Measurements from ENCODE around the gene BCKDHA. TPM values are rescaled to one million over a fixed set of nuclear protein-coding genes. Genes with fewer than 3 reads are reported as not detected.
A peak's percentile ranks its signal among the peaks of the same experiment; 100 is the strongest.

BCKDHA gene
- total and polyA plus RNA-seq, 9 of the 15 experiments (the other 6 are each of a cell fraction or from before 2014, with no cell fraction given): 4.5 to 52.5 (median 14.1) TPM

GRCh38 chr19:41351339-41352245 is 46.0 kb upstream of the BCKDHA start (continued):
- no peak for TF ChIP-seq SMARCA4 (IDR thresholded peaks at IDR 0.05)
- TF ChIP-seq, protein P1, sequence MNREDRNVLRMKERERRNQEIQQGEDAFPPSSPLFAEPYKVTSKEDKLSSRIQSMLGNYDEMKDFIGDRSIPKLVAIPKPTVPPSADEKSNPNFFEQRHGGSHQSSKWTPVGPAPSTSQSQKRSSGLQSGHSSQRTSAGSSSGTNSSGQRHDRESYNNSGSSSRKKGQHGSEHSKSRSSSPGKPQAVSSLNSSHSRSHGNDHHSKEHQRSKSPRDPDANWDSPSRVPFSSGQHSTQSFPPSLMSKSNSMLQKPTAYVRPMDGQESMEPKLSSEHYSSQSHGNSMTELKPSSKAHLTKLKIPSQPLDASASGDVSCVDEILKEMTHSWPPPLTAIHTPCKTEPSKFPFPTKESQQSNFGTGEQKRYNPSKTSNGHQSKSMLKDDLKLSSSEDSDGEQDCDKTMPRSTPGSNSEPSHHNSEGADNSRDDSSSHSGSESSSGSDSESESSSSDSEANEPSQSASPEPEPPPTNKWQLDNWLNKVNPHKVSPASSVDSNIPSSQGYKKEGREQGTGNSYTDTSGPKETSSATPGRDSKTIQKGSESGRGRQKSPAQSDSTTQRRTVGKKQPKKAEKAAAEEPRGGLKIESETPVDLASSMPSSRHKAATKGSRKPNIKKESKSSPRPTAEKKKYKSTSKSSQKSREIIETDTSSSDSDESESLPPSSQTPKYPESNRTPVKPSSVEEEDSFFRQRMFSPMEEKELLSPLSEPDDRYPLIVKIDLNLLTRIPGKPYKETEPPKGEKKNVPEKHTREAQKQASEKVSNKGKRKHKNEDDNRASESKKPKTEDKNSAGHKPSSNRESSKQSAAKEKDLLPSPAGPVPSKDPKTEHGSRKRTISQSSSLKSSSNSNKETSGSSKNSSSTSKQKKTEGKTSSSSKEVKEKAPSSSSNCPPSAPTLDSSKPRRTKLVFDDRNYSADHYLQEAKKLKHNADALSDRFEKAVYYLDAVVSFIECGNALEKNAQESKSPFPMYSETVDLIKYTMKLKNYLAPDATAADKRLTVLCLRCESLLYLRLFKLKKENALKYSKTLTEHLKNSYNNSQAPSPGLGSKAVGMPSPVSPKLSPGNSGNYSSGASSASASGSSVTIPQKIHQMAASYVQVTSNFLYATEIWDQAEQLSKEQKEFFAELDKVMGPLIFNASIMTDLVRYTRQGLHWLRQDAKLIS (CRISPR knock-in tag; IDR thresholded peaks at IDR 0.05): 0 out of 2 replicates have a peak, but pooled peaks have one; percentile 16
- TF ChIP-seq PML (IDR thresholded peaks at IDR 0.05; ENCODE audit: low read length): no peak
- no peak for TF ChIP-seq ZNF398 (CRISPR knock-in tag; IDR thresholded peaks at IDR 0.05)
- TF ChIP-seq RBM39 (optimal IDR thresholded peaks at IDR 0.05; ENCODE audit: low read depth, low read length): no peak
- no peak for TF ChIP-seq ZNF239 (CRISPR knock-in tag; IDR thresholded peaks at IDR 0.05)
- no peak for TF ChIP-seq ZNF282 (CRISPR knock-in tag; IDR thresholded peaks at IDR 0.05)
- no peak for TF ChIP-seq GTF3C2 (IDR thresholded peaks at IDR 0.05; ENCODE audit: borderline replicate concordance, extremely low read depth, insufficient read length)
- TF ChIP-seq, protein P2, sequence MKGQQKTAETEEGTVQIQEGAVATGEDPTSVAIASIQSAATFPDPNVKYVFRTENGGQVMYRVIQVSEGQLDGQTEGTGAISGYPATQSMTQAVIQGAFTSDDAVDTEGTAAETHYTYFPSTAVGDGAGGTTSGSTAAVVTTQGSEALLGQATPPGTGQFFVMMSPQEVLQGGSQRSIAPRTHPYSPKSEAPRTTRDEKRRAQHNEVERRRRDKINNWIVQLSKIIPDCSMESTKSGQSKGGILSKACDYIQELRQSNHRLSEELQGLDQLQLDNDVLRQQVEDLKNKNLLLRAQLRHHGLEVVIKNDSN (CRISPR knock-in tag; IDR thresholded peaks at IDR 0.05): peak; percentile 79
- no peak for TF ChIP-seq MIER1 (IDR thresholded peaks at IDR 0.05; ENCODE audit: low read depth)
- TF ChIP-seq CLOCK (CRISPR knock-in tag; IDR thresholded peaks at IDR 0.05; ENCODE audit: borderline replicate concordance): no peak
- no peak for TF ChIP-seq HDGF (IDR thresholded peaks at IDR 0.05)
- no peak for TF ChIP-seq ZNF24 (IDR thresholded peaks at IDR 0.05)
- TF ChIP-seq SIN3A (IDR thresholded peaks at IDR 0.05; ENCODE audit: borderline replicate concordance in 2 of 2, control insufficient read depth in 1 of 2, low read depth in 2 of 2, low read length in 2 of 2): peak in 1 of 2 experiments; percentile 80; a peak in 1 of 4 replicates

Measured in K562 (cell line).